GM18868 (cell line): ENCODE measurements around the gene SLC35G6.
A peak's percentile ranks its signal among the peaks of the same experiment; 100 is the strongest.
"Not testable (repeated sequence)": the region's sequence is repeated elsewhere in the genome, so short reads cannot be mapped to it uniquely, and the experiment has no call there.

ENCODE experiments used
- ATAC-seq: cut with Tn5 transposase; IDR thresholded peaks from one replicate; pipeline ENCODE4 v1.9.1; 2021; ENCODE audit warnings: mild to moderate bottlenecking, moderate library complexity; ENCODE audit not compliant: unreplicated experiment

Gene SLC35G6

DNA sequence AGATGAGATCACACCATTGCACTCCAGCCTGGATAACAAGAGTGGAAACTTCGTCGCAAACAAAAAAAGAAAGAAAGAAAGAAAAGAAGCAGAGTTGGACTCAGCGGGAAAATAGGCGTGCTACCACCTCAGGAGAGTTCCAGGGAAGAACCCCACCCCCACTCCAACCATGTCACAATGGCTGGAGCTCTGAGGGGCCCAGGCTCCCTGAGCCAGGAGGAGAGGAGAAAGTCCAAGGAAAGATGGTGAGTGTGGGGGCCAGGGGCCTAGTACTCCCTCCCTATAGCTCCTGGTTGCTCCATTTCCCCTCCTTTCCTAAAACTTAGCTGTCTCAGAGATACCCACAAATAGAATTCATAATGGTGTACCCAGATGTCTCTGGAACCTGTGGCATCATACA, at the start of gene SLC35G6:
TSS of gene SLC35G6 (plus strand) at position 172 of the 400 bp plus-strand sequence. CDS start at position 243, 71 bp downstream.
- ATAC-seq: not testable (repeated sequence)

DNA sequence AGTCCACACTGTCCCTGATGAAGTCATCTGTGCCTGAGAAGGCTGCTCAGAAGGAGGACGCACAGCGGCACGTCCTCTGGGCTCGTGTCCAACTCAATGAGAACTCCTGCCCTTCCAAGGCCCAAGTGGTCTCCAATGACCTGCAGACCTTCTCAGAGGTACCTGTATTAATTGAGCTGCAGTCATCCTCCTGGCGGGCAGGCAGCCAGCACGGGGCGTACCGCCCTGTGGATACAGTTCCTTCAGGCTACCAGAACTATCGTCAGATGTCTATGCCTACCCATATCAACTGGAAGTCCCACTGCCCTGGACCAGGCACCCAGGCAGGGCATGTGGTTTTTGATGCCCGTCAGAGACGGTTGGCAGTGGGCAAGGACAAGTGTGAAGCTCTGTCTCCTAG, 49.0 kb upstream of the SLC35G6 start:
- no peak for ATAC-seq

DNA sequence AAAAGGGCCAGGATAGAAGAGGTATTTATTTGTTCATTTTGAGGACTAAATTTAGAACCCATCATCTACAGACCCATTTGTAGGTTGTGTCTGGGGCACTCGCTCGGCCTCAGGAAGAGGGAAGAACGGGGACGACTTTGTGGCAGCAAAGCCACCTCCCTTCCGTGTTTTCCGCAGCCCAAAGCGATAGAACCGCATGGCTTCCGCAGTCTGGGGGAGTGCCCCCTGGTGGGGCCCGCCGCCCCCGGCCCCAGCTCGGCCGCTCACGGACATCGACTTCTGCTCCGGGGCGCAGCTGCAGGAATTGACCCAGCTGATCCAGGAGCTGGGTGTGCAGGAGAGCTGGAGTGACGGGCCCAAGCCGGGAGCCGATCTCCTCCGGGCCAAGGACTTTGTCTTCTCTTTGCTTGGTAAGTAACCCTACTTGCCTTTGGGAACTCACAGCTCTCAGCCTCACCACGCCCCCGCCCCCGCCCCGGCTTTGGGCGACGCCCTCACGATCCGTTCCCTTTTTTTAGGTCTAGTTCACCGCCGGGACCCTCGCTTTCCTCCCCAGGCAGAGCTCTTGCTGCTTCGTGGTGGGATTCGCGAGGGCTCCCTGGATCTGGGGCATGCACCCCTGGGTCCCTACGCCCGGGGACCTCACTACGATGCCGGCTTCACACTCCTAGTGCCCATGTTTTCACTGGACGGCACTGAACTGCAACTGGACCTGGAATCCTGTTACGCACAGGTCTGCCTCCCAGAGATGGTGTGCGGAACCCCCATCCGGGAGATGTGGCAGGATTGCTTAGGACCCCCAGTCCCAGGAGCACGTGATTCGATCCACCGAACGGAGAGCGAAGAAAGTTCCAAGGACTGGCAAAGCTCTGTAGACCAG, 45.3 kb upstream of the SLC35G6 start:
- peak; percentile 4 for ATAC-seq

DNA sequence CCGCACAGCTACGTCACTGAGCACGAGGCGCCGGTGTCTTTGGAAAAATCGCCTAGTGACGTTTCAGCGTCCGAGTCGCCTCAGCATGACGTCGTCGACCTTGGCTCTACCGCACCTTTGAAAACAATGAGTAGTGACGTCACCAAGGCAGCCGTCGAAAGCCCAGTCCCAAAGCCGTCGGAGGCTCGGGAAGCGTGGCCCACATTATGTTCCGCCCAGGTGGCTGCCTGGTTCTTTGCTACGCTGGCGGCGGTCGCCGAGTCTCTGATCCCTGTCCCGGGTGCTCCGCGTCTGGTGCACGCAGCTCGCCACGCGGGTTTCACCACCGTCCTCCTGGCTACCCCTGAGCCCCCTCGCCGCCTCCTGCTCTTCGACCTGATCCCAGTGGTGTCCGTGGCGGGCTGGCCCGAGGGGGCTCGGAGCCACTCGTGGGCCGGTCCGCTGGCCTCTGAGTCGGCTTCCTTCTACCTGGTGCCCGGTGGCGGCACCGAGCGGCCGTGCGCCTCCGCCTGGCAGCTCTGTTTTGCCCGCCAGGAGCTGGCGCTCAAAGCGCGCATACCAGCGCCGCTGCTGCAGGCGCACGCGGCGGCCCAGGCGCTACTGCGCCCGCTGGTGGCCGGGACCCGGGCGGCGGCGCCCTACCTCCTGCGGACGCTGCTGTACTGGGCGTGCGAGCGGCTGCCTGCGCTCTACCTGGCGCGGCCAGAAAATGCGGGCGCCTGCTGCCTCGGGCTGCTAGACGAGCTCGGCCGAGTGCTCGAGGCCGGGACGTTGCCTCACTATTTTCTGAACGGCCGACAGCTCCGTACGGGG, 44.5 kb upstream of the SLC35G6 start:
- peak; percentile 38 for ATAC-seq

DNA sequence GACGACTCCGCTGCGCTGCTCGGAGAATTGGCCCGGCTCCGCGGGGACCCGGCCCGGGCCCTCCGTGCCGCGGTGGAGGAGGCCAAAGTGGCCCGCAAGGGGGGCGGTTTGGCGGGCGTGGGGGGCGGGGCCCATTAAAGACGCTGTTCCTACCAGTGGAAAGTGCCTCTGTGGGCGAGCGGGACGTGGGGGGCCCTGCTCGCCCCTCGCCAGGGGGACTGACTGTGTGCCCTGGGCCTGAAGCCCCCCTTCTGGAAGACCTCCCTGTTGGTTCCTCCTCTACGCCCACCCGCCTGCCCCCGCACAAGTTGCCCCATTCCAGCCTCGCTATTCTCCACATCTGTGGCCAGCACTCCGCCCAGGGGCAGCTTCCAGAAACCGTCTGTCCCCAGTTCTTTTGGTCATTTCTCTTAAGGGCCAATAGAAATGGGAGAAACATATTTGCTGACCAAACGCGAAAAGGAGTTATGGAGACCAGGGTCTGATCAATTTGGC, 43.8 kb upstream of the SLC35G6 start:
- ATAC-seq: no peak

DNA sequence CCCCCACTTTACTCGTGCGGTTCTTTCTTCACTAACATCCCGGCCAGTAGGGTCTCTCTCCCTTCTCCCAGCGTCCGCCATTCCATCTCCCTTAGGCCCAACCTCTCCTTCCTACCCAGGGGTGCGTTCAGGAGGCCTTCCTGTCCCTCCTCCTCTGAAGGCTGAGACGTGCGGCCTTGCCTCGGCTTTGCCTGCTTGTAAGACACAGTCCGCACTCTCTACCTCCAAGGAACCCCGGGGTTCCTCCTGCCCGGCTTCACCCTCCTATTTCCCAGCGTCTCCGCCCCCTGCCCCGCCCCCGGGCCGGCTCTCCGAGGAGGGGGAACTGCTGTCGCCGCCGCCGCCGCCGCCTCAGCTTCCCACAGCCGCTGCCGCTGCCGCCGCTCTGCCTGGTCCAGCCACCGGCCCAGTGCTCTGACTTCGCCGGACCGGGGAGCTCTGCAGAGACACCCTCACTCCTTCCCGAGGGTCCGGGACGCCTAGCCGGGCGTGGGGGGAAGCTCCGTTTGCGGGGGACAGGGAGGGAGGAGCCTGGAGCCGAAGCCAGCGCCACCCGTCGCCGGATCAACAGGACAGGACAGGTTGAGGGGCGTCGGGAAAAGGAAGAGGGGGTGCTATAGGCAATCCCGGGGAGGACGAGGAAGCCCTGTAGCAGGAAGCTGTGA, 43.2 kb upstream of the SLC35G6 start:
- ATAC-seq: no peak

DNA sequence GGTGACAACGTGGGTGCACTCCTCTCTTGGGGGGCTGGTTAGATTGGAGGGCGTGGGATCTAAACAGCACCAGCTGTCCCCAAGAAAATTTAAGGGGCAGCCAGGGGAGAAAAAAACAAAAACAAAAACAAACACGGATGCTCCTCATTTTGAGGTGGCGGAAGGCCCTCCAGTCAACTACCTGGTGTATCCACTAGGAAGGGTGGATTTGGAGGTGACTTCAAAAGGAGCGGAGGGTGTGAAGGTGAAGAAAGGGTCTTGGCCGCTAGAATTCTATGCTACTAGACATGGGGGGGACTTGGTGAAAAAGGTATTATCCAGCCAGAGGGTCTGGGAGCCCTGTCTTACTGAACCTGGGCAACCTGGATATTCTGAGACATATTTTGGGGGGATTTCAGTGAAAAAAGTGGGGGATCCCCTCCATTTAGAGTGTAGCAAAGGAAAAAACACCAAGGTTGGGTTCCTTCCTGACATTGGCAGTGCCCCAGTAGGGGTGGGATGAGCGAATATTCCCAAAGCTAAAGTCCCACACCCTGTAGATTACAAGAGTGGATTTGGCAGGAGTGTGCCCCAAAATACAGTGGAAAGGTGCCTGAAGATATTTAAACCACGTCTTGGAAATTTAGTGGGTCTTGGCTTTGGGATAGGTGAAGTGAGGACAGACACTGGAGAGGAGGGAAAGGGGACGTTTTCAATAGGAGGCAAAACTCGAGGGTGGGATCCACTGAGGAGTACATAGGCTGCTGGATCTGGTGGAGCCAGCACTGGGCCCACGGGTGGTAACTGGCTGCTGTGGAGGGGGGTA, 42.4 kb upstream of the SLC35G6 start:
- no peak for ATAC-seq

DNA sequence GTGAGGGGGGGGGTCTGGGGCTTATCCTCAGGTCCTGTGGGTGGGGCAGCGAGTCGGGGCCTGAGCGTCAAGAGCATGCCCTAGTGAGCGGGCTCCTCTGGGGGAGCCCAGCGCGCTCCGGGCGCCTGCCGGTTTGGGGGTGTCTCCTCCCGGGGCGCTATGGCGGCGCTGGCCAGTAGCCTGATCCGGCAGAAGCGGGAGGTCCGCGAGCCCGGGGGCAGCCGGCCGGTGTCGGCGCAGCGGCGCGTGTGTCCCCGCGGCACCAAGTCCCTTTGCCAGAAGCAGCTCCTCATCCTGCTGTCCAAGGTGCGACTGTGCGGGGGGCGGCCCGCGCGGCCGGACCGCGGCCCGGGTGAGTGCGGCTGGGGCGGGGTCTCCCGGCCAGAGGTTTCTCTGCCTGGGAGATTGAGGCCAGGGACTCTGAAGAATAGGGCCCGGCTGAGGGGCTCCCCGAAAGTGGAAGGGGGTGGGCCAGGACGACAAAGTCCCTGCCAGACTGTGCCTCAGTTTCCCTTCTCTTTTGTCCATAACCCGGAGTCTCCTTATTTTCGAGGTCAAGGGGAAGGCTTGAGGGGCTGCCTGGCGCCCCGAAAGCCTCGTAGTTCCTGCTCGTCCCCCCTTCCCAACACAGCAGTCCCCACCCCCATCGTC, 41.7 kb upstream of the SLC35G6 start, which contains the start of gene FGF11:
TSS of gene FGF11 (plus strand) at position 51 of the 651 bp plus-strand sequence. CDS start at position 160, 109 bp downstream.
- no peak for ATAC-seq

DNA sequence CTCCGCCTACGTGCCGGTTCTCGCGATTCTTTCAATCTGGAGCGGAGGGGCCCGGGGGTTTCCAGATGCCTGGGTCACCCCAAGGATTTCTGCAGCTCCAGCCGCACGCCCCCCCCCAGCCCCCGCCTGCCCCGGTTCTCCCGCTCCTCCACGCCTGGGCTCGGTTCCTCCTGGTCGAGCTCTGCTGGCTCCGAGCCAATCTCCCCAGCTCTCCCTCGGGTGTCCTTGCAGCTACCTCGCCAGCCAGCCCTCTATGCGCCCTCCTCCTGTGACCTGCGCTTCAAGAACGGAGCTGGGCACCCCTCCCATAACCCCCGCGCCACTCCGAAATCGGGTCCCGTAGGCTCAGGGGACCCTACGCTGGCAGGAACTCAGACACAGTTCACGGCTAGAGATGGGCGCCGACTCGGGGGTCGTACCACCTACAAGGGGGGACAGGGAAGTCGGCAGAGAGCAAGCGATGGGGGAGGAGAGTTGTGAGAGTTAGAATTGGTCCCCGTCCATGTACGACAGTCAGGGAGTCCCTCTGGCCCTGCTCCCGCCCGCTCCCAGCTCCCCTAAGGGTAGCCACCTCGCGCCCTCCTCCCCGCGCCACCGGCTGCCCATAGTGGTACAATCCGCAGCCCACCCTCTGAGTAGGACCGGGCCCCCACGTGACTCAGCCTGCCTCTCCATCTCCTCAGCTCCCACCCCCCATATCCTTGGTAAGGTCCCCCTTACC, 41.0 kb upstream of the SLC35G6 start:
- no peak for ATAC-seq

DNA sequence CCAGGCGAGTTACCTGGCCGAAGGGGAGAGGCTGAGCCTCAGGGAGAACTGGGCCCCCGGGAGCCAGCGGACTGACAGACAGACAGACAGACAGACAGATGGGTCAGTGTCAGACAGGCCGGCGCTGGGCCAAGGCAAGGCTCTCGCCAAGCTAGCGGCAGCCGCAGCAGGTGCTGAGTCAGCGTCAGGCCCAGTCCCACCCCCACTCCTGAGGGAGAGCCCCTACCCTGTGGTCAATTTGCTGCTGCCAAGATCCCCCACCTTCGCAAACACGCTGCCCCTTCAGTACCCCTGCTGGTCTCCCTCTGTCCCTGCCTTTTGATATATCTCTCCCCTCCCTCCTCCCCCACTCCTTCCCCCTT, 40.4 kb upstream of the SLC35G6 start:
- ATAC-seq: no peak

DNA sequence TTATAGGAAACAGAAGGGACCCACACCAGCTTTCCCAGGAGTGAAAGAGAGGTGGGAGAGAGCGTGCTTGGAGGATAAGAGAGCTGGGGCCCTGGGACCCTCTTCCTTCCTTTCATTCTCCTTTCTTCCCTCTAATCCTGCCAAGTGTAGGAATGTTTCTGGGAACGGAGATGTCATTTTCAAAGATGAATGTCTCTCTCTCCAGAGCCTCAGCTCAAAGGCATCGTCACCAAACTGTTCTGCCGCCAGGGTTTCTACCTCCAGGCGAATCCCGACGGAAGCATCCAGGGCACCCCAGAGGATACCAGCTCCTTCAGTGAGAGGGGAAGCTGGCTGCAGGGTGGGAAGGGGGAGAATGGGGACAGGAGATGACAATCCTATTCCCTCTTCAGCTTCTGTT, 40.0 kb upstream of the SLC35G6 start:
- no peak for ATAC-seq

DNA sequence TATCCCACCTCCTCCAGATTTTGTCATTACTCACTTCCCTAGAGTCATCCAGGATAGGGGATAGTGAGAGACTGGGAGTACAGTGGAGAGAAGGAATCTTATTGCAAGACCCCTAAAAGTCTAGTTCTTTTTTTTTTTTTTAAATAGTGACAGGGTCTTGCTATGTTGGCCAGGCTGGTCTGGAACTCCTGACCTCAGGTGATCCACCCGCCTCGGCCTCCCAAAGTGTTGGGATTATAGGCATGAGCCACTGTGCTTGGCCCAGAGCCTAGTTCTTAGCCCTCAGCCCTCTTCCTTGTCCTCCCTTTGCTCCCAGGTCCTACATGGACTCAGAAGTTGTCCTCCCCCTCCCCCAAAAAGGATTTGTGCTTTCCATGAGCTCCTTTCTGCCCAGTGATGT, 39.1 kb upstream of the SLC35G6 start:
- no peak for ATAC-seq

DNA sequence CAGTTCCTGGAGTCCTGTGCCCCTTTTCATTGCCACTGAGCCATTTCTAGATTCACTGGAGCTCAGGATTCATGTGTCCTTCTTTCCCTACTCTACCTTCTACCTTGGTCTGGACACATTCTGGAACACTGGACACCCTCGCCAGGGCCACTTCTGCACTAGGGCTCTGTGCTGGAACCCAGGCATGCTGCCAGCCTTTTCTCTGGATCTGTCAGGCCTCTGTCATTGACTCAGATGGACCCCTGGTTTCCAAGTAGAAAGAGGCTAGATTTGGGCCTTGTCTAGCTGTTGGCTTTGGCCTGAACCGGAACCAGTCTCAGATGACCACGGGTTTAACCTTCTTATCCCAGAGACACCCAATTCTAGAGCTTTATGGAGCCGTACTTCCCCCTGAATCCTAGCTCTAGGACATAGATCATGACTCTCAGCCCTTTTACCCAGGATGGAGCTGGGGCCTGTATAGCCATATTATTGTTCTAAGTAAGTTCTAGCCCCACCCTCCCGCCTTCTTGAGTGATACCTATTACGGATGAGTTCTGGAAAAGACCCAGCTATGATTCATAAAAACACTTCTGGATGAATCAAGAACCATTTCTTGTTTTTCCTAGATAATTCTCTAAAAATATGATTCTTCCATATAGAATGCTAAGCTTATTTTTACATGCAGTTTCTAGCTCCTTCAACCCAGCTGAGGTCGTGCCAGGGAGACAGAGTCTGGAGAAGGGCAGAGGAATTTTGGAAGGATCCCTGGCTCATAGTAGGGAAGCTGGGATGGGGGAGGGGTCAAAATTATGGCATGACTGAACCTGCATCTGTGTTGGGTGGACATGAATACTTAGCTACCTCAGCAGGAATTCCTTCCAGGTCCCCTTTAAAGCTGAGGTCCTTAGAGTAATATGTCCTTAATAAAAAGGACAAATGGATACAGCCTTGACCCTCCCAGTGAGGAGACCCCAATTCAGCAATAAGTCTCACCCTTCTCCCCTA, 37.5 kb upstream of the SLC35G6 start:
- ATAC-seq: no peak

DNA sequence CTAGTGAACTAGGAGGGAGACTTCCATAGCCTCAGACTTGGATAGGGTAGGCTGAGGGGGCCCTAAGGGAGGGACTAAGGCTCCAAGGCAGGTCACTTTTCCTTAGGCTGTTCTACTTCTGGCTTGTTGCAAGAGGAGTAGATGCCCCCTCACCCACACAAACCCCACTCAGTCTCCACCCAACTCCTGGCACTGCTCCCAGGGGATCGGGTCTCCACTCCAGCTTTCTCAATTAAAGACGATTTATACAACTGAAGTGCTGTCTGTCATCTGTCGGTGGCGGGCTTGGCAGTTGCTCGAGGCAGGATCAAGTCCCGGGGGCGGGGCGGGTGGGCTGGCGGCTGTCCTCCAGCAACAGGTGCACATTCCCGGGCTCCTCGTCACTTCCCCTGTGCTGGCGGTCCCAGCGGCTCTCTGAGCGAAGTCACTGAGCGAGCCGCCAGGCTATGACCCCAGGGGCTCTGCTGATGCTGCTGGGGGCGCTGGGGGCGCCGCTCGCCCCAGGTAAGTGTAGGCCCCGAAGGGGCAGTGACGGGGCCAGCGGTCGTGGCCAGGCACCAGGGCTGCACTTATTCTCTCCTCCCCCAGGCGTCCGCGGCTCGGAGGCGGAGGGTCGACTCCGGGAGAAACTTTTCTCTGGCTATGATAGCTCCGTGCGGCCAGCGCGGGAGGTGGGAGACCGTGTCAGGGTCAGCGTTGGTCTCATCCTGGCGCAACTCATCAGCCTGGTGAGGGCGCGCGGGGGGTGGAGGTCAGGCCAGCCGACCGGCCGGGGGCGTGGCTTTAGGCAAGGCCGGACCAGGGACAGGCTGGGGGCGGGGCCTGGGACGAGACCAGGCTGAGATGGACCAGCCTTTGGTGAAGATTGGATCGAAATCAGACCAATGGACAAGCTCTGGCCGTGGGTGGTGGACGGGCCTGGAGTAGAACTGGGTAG, 36.3 kb upstream of the SLC35G6 start, which contains the start of gene CHRNB1:
TSS of gene CHRNB1 (plus strand) at position 380 of the 937 bp plus-strand sequence. CDS start at position 447, 67 bp downstream.
- ATAC-seq: no peak

DNA sequence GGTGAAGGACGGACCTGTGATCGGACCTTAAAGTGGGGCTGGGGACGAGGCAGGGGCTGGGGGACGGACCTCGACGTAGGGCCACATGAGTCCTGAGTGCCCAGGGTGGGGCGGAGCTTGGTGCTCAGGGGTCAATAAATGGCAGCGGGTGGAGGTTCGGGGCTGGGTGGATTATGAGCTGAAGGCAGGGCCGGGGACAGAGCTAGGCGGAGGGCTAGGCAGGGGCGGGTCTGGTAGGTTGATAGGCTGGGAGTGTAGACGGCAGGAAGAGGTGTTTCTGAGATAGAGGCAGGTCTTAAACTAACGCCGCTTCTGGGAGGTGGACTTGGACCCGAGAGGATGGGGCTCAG, 35.7 kb upstream of the SLC35G6 start:
- ATAC-seq: no peak

DNA sequence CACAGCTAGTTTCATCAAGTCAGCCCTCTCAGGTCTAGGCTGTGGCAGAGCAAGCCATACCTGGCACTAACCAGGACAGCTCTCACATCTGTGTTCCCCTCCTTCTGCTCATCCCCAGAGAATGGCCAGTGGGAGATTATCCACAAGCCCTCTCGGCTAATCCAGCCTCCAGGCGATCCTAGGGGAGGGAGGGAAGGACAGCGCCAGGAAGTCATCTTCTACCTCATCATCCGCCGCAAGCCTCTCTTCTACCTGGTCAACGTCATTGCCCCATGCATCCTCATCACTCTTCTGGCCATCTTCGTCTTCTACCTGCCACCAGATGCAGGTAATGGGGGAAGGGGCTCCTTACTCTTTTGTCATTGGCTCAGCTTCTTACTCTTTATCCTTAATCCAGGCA, 32.8 kb upstream of the SLC35G6 start:
- ATAC-seq: no peak
